Esophagus muscularis mucosa (tissue), 3 donors: Measurements from ENCODE around the gene HERC4.

Source experiments
- POLR2A ChIP-seq: fragments of 450-650 bp; IDR thresholded peaks from one replicate; pipeline ENCODE4 v1.6.1; 2017; ENCODE audit warnings: antibody characterized with exemption, moderate library complexity, mild to moderate bottlenecking, low read depth
- POLR2AphosphoS5 ChIP-seq, 2 donors: sonication (generic); formaldehyde crosslinking; IDR thresholded peaks; one replicate each; pipeline ENCODE4 v1.6.1; 2017; ENCODE audit warnings: antibody characterized with exemption in 2 of 2
- TF ChIP-seq, protein P1 (sequence below), 3 experiments: fragments of 200-600 bp in 2 of 3; fragments of 450-650 bp in 1 of 3; sonication (generic) in 2 of 3; IDR thresholded peaks; one replicate each; pipeline ENCODE4 v1.5.1; 2017 to 2019; ENCODE audit warnings: antibody characterized with exemption in 3 of 3, mild to moderate bottlenecking in 2 of 3, moderate library complexity in 1 of 3

- TF ChIP-seq POLR2A (no peak), POLR2AphosphoS5 (IDR thresholded peaks at IDR 0.05) (no peak)
- TF ChIP-seq, protein P1, sequence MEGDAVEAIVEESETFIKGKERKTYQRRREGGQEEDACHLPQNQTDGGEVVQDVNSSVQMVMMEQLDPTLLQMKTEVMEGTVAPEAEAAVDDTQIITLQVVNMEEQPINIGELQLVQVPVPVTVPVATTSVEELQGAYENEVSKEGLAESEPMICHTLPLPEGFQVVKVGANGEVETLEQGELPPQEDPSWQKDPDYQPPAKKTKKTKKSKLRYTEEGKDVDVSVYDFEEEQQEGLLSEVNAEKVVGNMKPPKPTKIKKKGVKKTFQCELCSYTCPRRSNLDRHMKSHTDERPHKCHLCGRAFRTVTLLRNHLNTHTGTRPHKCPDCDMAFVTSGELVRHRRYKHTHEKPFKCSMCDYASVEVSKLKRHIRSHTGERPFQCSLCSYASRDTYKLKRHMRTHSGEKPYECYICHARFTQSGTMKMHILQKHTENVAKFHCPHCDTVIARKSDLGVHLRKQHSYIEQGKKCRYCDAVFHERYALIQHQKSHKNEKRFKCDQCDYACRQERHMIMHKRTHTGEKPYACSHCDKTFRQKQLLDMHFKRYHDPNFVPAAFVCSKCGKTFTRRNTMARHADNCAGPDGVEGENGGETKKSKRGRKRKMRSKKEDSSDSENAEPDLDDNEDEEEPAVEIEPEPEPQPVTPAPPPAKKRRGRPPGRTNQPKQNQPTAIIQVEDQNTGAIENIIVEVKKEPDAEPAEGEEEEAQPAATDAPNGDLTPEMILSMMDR (IDR thresholded peaks at IDR 0.05): no peak
These were observed 139.9 kb downstream of the HERC4 start for GRCh38 chr10:67935223-67935622.
